GM21526 (cell line): Measurements from ENCODE around the gene PGM2.

Experiments used
- ATAC-seq: cut with Tn5 transposase; IDR thresholded peaks from one replicate; pipeline ENCODE4 v1.9.1; 2021; ENCODE audit warnings: moderate library complexity; ENCODE audit not compliant: unreplicated experiment, low FRiP score

The PGM2 gene

DNA sequence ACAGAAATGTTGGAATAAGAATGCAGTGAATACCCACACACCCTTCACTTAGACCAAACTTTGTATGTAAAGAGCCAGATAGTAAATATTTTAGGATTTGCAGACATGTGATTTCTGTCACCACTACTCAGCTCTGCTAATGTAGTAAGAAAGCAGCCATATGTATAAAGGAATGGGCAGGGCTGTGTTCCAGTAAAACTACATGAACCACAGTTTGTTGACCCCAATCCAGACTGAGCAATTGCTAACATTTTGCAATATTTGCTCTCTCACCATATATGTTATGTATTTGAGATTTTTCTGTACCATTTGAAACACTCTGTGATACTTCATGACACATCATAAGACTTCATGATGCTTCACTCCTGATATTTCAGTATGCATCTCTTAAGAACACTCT, 32.4 kb downstream of the PGM2 start:
- no peak for ATAC-seq

DNA sequence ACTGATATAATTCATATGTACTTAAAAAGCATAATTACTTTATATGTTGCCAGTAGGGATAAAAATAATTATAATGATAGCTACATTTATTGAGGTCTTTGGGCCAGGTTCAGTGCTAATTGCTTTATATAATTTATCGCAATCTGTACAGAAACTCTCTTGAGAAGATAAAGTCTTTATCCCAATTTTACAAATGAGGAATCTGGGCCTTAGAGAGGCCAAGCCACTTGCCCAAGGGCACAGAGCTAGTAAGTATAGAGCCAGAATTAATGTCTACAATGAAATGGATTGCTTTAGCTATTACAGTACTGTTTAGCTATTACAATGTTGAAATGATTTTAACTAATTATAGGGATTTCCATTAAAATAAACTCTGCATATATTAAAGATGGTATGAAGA, 33.8 kb downstream of the PGM2 start:
- no peak for ATAC-seq

DNA sequence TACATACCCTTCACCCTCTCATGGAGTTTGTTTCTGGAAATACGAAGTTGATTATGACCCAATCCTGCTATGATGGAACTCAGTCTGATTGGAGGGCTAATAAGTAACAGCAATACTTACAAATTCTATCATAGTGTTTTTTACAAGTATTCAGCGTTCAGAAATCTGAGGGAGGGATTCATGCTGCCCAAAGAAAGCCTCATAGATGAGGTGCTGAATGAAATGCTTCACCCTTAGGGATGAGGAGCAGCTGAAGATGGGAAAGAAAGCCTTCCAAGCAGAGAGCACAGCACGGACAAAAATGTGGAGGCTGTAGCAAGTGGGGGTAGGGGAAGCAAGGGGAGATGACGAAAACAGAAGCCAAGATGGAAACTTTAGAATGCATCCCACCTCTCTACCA, 36.5 kb downstream of the PGM2 start:
- ATAC-seq: no peak

DNA sequence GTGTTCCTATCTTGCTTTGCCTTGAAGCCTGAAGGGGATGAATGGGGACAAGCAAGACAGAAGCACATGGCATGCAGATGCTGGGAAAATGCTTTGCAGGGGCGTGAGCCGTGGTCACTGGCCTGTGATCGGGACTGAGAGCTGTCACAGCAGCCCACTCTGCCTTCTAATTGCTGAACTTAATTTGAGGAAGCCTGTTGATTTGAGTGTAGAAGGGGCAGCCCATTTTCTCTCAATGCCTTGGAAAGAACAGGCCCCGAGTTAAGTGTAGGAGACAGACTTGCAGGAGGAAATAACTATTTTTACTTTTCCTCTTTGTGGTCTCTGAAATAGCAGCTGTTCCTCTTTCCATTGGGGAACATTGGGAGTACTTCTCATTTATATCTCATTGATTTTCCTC, 38.3 kb downstream of the PGM2 start:
- no peak for ATAC-seq

DNA sequence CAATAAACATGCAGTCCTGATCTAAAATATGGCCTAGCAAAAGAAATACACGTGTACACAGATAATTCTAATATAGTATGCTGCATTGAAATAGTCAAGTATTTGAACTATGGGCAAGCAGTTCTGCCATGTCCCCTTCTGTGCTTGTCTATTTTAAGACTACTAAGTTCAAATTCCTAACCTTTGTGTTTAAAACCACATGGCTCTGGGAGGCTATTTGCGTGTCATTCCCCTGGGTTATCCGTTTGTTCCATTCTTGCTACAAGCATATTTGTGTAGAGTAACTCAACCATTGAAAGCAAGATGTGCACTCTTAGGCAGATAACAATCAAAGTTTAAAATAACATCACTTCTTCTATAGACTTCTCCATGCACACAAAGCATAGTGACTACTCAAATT, 39.0 kb downstream of the PGM2 start:
- ATAC-seq: no peak

DNA sequence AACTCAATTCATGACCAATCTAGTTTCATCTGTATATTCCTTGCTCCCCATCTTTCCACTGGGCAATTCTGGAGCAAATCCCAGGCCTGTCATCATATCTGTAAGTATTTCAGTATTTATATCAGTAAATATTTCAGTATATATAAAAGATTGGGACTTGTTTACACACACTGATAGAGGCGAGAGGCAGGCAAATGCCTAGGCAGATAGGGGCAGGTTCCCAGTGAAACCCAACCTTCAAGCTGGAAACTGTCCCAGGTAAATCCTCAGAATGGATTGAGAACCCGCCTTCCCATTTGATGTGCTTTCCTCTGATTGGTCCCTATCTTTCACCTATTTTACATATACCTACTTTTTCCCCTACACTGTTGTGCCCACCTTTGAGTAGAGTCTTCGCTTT, 40.6 kb downstream of the PGM2 start:
- no peak for ATAC-seq

DNA sequence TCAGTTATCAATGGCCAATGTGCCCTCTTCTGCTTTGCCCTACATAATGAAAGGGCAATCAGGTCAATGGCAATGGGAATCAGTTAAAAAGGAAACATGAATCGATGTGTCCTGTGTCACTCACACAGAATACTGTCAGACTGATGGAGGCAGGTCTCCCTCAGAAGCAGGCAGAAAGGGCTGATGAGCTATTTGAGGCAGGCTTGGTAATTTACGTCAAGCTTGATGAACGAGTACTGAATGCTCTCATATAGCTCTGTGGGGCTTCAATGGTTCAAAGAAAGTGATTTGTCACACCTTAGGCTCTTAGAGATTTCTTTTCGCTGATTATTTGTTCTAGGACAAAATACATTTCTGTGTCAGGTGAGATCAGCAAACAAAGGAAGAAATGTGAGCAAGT, 41.8 kb downstream of the PGM2 start:
- no peak for ATAC-seq

DNA sequence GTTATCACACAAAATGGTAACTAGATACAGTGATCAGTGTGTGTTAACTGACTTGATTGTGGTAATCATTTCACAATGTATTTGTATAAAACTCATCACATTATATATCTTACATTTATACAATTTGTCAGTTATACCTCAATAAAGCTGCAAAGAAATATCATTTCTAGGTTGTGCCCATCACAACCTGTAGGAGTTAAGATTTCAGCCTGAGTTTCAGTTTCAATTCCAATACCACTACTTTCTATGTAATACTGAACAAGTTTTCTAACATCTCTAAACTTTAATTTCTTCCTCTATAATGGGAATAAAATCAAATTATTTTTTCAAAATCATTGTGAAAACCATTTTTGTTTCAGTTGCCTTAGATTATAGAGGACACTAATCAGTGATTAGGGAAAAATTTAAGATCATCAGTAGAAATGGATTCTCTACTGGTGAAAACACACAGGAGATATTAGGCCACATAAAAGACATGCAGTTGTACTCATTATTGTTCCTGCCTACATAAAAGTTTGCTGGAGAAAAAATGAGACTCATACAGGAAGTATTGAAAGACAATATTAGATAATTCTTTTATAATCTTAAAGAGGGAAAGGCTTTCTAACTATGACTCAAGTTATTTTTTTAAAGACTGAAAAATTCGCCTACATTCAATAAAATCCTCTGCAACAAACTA, 46.0 kb downstream of the PGM2 start:
- no peak for ATAC-seq

DNA sequence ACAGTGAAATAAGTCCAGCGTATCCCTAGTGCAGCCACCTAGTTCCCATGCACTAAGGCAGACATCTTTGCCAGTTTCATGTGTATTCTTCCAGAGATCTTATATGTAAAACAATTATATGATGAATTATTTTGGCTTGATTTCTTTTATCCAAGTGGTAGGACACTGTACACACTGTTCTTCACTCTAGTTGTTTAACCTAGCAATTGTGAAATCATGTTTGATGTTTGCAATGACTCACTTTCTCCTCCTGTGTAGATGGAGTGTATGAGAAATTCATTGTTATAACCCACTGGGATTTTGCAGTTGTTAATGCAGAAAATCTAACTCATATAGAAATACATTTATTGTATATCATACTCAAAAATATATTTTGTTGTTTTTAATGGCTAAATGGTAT, 46.9 kb downstream of the PGM2 start:
- no peak for ATAC-seq

DNA sequence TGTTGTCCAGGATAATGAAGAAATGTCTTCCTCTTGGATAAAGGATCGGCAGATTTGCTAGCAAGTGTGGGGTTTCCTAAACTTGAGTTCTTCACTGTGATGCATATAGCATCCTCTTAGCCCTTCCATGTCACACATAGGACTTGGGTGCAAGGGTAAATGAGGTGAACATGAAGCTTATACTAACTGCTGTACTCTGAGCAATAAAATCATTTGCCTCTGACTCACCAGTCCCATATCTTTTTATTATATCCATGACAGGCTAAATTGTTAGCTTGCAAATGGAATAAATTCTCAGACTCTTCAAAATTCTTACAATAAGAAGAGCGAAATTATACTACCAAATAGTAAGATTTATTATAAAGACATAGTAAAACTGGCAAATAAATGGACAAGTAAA, 49.7 kb downstream of the PGM2 start:
- no peak for ATAC-seq

DNA sequence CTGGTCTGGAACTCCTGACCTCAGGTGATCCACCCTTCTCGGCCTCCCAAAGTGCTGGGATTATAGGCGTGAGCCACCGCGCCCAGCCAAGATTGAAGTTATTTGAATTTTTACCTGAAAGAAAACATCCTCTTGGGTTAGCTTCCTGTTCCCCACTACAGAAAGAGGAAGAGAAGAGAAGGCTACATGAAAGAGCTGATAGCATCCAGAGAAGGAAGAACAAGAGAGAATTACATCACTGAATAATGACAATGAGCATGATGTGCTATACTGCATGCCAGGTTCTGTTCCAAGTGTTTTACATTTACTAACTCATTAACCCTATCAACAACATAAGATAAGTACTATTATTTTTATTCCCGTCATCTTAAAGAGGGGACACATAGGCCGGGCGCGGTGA, 52.9 kb downstream of the PGM2 start:
- no peak for ATAC-seq

DNA sequence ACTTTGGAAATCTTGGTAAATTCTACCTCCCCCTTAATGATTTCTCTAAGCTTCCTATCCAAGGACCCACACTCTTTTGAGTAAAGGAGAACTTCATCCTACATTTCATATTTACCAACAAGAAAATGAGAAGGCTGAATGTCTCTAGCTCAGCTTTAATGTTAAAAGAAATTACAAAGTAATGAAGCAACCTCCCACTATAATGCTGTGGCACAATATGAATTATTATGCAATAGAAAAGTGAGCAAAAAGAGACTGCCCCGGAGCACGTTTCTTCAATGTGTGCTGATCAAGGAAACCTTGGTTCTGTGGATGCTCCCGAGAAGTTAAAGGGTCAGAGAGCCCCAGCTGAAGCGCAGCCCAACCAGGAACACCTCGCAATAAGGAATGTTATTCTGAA, 55.3 kb downstream of the PGM2 start:
- no peak for ATAC-seq

DNA sequence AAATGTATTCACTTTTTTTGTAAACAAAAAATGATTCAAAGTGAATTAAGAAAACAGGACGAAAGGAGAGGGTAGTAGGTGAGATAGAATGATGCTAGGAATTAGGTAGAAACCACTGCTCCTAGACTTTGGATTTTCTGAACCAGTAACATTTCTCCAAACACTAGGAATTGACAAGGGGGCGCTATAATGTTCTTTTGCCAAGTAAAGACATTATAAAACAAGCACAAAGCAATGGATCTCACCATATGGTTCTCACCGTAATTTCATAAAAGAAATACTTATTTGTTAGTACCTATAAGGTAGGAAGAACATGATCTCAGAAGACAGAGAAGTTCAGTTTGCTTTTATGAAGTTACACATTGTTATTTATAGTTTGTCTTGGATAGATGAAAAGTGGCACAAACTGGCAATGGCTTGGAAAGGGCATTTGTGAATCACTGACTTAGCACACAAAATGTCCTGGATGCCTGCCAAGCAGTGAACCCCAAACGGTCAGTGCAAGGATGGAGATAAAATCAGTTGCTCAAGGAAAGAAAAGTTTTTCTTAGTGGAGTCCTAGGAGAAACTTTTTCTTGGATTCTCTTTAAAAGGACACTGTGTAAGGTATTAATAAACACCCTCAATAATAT, 56.3 kb downstream of the PGM2 start:
- no peak for ATAC-seq

DNA sequence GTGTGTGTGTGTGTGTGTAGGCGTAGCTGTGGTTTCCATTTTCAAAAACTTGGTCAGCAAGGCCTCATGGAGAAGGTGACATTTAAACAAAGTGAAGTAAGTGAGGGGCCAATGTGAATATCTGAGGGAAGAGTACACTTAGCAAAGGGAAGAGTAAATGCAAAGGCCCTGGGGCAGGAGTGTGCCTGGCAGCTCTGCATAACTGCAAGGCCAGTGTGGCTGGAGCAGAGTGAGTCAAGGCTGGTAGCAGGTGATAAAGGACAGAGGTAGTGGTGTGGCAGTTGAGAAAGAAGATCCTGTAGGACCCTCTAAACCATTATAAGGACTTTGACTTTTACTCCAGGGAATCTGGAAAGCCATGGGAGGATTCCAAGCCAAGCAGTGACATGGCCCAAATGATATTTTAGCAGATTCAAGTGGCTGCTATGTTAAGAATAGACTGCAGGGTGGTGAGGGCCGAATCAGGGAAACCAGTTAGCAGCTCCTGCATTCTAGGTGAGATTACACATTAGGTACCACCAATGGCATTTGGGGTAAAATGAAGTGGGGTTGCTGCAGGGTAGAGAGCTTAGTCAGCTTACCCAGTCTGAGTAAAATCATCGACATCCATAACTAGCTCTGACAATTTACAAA, 58.5 kb downstream of the PGM2 start:
- no peak for ATAC-seq

DNA sequence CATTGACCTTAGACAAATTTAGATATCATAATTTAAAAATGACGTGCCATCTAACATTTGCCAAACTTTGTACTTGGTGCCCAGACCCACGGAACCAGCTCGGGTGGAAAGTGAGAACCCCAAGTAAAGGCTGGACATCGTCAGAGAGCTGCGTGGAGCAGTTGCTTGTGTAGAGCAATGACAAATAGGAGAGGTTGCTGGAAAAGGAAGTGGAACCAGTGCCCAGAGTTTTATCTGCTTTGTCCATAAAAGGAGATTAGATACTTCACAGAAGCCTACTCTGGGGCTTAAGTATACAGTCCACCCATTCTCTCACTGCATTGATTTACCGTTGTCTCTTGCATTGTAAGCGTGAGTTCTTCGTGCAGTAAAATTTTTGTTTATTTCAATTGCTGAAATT, 59.0 kb downstream of the PGM2 start:
- no peak for ATAC-seq

DNA sequence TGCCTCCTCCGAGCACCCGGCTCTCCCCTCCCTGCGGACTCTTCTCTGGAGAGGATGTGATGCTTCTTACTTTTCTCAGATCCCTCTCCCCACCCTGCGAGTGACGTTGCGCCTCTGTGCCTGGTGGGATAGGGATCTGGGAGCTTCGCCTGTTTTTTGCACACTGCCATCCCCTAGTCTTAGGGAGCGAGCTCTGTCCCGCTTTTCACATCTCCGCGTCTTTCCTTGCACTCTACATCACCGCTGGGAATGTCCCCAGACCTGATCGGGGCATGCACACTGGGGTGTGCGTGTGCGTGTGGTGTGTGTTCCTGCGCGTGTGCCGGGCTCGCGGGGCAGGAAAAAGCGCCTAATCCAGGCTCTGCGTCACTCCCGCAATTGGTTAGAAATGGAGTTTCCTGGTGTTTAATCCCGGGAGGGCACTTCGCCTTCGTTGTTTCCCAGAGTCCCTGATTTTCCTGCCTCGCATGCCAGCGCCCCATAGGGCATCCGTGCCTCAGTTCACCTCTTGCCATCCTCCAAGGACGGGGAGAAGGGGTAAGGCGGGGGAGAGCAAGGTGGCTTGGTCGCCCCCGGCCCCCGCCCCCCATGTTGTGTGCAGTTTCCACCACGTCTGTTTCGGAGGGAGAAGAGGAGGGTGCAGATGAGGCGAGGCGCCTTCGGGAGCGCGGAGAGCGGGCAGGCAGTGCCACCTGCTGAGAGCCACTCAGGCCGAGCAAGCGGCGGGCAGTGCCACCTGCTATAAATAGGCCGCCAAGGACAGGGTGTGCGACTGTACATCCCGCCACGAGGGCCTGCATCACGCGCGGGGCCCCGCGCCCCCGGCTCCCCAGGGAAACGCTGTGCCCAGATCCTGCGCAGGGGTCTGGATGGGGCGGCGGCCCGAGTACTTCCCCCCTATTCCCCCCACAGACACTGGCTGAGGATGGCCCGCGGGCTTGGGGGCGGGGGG, 63.6 kb downstream of the PGM2 start:
- no peak for ATAC-seq

DNA sequence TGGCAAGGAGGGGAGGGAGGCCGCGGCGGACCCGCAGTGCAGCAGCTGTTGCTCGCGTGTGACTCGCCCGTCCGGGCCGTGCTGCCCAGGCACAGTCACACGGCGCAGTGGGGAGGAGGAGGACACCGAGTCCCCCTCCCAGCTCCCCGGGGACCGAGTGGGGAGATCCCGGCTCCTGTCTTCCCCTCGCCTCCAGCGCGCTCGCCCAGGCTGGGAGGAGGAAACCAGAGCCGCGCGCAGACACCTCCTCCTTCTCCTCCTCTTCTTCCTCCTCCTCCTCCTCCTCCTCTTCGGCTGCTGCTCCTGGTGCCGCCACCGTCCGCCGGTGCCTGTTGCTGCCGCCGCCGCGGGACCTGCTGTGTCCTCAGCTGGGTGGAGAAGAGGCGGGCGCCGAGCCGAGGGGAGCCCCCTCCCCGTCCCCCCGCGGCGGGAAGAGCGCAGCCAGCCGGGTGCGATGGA, 64.3 kb downstream of the PGM2 start, which contains the start of gene TBC1D1:
Gene TBC1D1 (plus strand): TSS at position 284 of the 459 bp plus-strand sequence. CDS start 11,012 bp downstream, outside the sequence.
- peak; percentile 23 for ATAC-seq

DNA sequence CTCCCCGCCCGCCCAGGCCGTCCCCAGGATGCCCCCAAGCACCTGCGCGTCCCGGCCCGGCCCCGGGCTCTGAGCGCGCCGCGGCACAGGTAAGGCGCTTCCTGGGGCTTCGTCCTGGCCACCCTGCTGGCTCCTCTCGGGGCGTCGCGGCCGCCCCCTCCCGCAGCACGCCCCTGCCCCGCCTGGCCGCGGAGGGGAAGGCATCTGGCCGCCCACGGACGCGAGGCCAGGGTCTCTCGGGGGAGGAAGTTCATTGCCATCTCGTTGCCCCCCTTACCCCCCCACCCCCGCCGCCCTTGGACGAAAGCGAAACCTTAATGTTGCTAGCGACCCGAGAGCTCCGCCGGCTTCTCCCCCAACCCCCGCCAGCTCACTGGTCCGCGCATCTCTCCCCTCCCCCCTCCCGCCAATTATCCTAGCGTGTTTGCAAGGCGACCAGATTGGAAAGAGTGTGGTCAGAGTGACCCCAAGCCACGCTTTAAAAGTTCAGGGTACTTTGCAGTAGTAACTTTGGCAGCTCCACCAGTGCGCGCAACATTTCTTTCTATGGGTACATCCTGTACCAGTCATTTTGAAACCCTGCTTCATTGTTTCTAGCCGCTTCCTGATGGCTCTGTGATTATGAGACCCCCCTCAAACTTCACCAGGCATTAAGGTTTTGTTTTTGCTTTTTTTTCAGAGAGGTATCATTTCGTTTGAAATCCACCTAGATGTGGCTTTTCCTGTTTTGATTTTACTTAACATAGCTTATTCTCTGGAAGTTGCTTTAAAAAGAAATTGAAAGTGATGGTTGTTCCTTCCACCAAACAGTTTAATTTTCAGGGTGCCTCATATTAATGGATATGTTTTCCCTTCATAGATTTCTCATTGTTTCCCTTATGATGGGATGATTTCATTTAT, 65.0 kb downstream of the PGM2 start:
- ATAC-seq: peak; percentile 52

DNA sequence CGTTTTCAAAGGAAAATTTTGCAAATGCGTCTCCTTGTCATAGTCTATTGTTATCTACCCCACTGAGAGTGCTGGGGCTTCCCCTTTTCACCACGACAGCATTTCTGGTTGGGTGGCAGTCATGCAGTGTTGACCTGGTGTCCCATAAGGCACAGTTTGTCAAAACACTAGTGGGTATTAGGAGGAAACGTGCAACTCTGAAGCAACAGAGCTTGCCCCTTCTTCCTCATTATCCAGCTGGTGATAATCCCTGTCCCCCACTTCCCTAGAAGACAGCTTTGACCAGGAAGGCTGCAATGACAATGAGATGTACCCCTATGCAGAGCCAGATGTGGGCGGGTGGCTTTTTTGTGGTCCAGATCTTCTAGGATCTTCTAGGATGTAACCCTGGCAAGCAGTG, 66.2 kb downstream of the PGM2 start:
- ATAC-seq: peak; percentile 53

DNA sequence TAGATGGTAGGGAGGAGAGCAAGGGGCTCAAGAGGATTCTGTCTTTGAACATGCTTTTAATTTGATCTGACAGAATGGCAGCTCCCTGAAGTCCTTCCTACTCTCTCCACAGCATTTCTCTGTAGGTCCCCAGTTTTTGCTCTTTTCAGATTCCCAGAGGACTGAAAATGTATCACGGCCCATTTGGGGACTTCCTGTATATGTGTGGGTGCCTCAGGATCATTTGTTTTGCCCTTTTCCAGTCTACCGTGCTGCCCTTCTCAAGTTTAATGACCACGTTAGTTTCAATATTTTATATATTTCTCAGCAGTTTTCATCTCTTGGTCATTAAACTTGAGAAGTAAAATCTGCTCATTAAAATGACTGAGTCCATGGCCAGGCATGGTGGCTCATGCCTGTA, 66.7 kb downstream of the PGM2 start:
- ATAC-seq: no peak
